HEK293 (cell line): ENCODE measurements around the gene CAPN1.
A peak's percentile ranks its signal among the peaks of the same experiment; 100 is the strongest.

ENCODE experiments used
- CTCF ChIA-PET: fragments of 350-600 bp; formaldehyde crosslinking; extraction: SDS; loops from one replicate; lab custom pipeline; 2021; ENCODE audit warnings: antibody characterized with exemption; lab: Yijun Ruan, JAX
- POLR2A ChIA-PET: fragments of 300-600 bp; formaldehyde crosslinking; extraction: SDS; loops from one replicate; lab custom pipeline; 2020; ENCODE audit warnings: antibody characterized with exemption, inconsistent platforms; lab: Yijun Ruan, JAX
- H3K27ac ChIP-seq: fragments of 200-500 bp; sonication (Bioruptor generic); 2 replicates; pipeline ENCODE4 v1.5.1; 2014; ENCODE audit warnings: low read depth, low read length, control low read depth, inconsistent platforms; ENCODE audit errors: extremely low read depth
- H3K36me3 ChIP-seq, 2 experiments: fragments of 200-500 bp in 1 of 2; sonication (Bioruptor generic) in 1 of 2; 1 replicate in 1 of 2; 2 replicates in 1 of 2; pipeline ENCODE4 v1.5.1; 2014 to 2017; ENCODE audit warnings: inconsistent platforms in 2 of 2, low read length in 2 of 2; ENCODE audit not compliant: control insufficient read depth in 2 of 2, insufficient read depth in 1 of 2
- H3K4me1 ChIP-seq: fragments of 200-500 bp; sonication (Bioruptor generic); 2 replicates; pipeline ENCODE4 v1.5.1; 2014; ENCODE audit warnings: mild to moderate bottlenecking, low read length, inconsistent platforms; ENCODE audit not compliant: control insufficient read depth, insufficient read depth
- H3K4me3 ChIP-seq: 2 replicates; pipeline ENCODE4 v1.5.1; 2011; ENCODE audit warnings: low read depth, mild to moderate bottlenecking, control low read depth, low read length, moderate library complexity
- H3K9me3 ChIP-seq: fragments of 200-500 bp; sonication (Bioruptor generic); 2 replicates; pipeline ENCODE4 v1.5.1; 2014; ENCODE audit warnings: low read depth, low read length, inconsistent platforms; ENCODE audit not compliant: control insufficient read depth, insufficient read depth
- SP2 ChIP-seq: fragments of 450-650 bp; formaldehyde crosslinking; IDR thresholded peaks from 2 replicates; pipeline ENCODE4 v1.5.1; 2016; ENCODE audit warnings: missing biosample characterization, missing genetic modification characterization
- SP7 ChIP-seq: fragments of 450-650 bp; formaldehyde crosslinking; IDR thresholded peaks from 2 replicates; pipeline ENCODE4 v1.5.1; 2016; ENCODE audit warnings: missing biosample characterization, missing genetic modification characterization
- ZFP37 ChIP-seq: fragments of 450-650 bp; formaldehyde crosslinking; IDR thresholded peaks from 2 replicates; pipeline ENCODE4 v1.5.1; 2016; ENCODE audit warnings: missing biosample characterization, missing genetic modification characterization
- ZNF112 ChIP-seq: fragments of 450-650 bp; formaldehyde crosslinking; IDR thresholded peaks from 2 replicates; pipeline ENCODE4 v1.5.0; 2017; ENCODE audit warnings: missing biosample characterization, missing genetic modification characterization
- ZNF248 ChIP-seq: fragments of 450-650 bp; formaldehyde crosslinking; IDR thresholded peaks from 2 replicates; pipeline ENCODE4 v1.5.1; 2017; ENCODE audit warnings: missing biosample characterization, missing genetic modification characterization
- ZNF292 ChIP-seq: fragments of 450-650 bp; formaldehyde crosslinking; IDR thresholded peaks from 2 replicates; pipeline ENCODE4 v1.5.1; 2016; ENCODE audit warnings: low read depth, missing biosample characterization, missing genetic modification characterization, borderline replicate concordance
- ZNF354C ChIP-seq: fragments of 450-650 bp; formaldehyde crosslinking; IDR thresholded peaks from 2 replicates; pipeline ENCODE4 v1.5.1; 2016; ENCODE audit warnings: missing biosample characterization, missing genetic modification characterization, low read depth, borderline replicate concordance
- ZNF37A ChIP-seq: fragments of 450-650 bp; IDR thresholded peaks from 2 replicates; pipeline ENCODE4 v1.5.1; 2018; ENCODE audit warnings: missing biosample characterization, missing genetic modification characterization
- ZNF596 ChIP-seq: fragments of 450-650 bp; IDR thresholded peaks from 2 replicates; pipeline ENCODE4 v1.5.0; 2018; ENCODE audit warnings: missing biosample characterization, mild to moderate bottlenecking, missing genetic modification characterization, moderate library complexity
- ZNF600 ChIP-seq: fragments of 450-650 bp; formaldehyde crosslinking; IDR thresholded peaks from 2 replicates; pipeline ENCODE4 v1.5.1; 2016; ENCODE audit warnings: missing biosample characterization, missing genetic modification characterization
- ZNF624 ChIP-seq: fragments of 450-650 bp; formaldehyde crosslinking; IDR thresholded peaks from 2 replicates; pipeline ENCODE4 v1.5.1; 2017; ENCODE audit warnings: missing biosample characterization, missing genetic modification characterization
- ZNF660 ChIP-seq: fragments of 450-650 bp; IDR thresholded peaks from 2 replicates; pipeline ENCODE4 v1.5.1; 2018; ENCODE audit warnings: missing biosample characterization, mild to moderate bottlenecking, missing genetic modification characterization
- ZNF768 ChIP-seq: fragments of 450-650 bp; formaldehyde crosslinking; IDR thresholded peaks from 2 replicates; pipeline ENCODE4 v1.5.1; 2018; ENCODE audit warnings: missing biosample characterization, mild to moderate bottlenecking, missing genetic modification characterization
- ZXDB ChIP-seq: fragments of 450-650 bp; formaldehyde crosslinking; IDR thresholded peaks from 2 replicates; pipeline ENCODE4 v1.5.1; 2016; ENCODE audit warnings: missing biosample characterization, missing genetic modification characterization
- TF ChIP-seq, protein P1 (sequence below): fragments of 450-650 bp; formaldehyde crosslinking; IDR thresholded peaks from 2 replicates; pipeline ENCODE4 v1.5.0; 2017; ENCODE audit warnings: missing biosample characterization, missing genetic modification characterization, borderline replicate concordance
- TF ChIP-seq, protein P2 (sequence below): fragments of 450-650 bp; formaldehyde crosslinking; IDR thresholded peaks from 2 replicates; pipeline ENCODE4 v1.5.1; 2017; ENCODE audit warnings: missing biosample characterization, missing genetic modification characterization
- TF ChIP-seq, protein P3 (sequence below): fragments of 450-650 bp; formaldehyde crosslinking; IDR thresholded peaks from 2 replicates; pipeline ENCODE4 v1.5.1; 2016; ENCODE audit warnings: missing biosample characterization, missing genetic modification characterization

The CAPN1 gene

DNA sequence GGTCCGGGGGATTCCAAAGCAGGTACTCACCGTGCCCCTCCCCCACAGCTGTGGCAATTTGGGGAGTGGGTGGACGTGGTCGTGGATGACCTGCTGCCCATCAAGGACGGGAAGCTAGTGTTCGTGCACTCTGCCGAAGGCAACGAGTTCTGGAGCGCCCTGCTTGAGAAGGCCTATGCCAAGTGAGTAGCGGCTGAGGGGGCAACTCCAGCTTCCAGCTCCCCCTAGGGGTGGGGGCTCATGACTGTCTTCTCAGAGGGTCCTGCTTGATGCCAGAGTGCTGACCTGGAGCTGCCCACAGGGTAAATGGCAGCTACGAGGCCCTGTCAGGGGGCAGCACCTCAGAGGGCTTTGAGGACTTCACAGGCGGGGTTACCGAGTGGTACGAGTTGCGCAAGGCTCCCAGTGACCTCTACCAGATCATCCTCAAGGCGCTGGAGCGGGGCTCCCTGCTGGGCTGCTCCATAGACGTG, 4.2 kb downstream of the CAPN1 start (continued):
- TF ChIP-seq, protein P1, sequence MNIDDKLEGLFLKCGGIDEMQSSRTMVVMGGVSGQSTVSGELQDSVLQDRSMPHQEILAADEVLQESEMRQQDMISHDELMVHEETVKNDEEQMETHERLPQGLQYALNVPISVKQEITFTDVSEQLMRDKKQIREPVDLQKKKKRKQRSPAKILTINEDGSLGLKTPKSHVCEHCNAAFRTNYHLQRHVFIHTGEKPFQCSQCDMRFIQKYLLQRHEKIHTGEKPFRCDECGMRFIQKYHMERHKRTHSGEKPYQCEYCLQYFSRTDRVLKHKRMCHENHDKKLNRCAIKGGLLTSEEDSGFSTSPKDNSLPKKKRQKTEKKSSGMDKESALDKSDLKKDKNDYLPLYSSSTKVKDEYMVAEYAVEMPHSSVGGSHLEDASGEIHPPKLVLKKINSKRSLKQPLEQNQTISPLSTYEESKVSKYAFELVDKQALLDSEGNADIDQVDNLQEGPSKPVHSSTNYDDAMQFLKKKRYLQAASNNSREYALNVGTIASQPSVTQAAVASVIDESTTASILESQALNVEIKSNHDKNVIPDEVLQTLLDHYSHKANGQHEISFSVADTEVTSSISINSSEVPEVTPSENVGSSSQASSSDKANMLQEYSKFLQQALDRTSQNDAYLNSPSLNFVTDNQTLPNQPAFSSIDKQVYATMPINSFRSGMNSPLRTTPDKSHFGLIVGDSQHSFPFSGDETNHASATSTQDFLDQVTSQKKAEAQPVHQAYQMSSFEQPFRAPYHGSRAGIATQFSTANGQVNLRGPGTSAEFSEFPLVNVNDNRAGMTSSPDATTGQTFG = no peak

DNA sequence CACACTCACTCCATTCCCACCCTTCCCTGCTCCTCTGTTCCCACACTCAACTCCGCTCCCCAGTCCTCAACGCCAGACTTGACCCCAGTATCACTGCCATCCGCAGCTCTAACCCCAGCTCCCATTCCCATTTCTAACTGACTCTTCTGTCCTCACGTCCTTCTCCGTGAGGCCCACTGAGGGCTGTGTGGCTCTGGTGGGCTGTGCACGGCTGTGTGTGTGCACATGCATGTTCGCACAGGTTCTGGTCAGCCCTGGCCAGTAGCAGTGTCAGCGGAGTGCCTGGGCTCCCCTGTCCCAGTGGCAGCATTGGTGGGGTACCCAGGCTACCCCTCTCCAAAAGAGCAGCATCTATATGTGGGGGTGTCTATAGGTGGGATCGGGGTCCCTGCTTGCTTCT, 5.0 kb downstream of the CAPN1 start:
- TF ChIP-seq, protein P2, sequence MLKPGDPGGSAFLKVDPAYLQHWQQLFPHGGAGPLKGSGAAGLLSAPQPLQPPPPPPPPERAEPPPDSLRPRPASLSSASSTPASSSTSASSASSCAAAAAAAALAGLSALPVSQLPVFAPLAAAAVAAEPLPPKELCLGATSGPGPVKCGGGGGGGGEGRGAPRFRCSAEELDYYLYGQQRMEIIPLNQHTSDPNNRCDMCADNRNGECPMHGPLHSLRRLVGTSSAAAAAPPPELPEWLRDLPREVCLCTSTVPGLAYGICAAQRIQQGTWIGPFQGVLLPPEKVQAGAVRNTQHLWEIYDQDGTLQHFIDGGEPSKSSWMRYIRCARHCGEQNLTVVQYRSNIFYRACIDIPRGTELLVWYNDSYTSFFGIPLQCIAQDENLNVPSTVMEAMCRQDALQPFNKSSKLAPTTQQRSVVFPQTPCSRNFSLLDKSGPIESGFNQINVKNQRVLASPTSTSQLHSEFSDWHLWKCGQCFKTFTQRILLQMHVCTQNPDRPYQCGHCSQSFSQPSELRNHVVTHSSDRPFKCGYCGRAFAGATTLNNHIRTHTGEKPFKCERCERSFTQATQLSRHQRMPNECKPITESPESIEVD (tag by site-specific recombination) = no peak
- TF ChIP-seq ZNF248 (no peak), ZNF624 (tag by site-specific recombination) (no peak), ZNF112 (tag by site-specific recombination) (no peak), ZNF600 (no peak), ZXDB (tag by site-specific recombination) (no peak), ZFP37 (tag by site-specific recombination) (no peak), SP7 (tag by site-specific recombination) (no peak), ZNF596 (tag by site-specific recombination) (no peak), ZNF37A (tag by site-specific recombination) (no peak), ZNF768 (no peak), ZNF292 (no peak), ZNF354C (tag by site-specific recombination) (no peak), ZNF660 (tag by site-specific recombination) (no peak)
- Histone ChIP-seq H3K4me3 (no peak overlapping the region), H3K4me1 (no peaks in the 10 kb centered on the region), H3K27ac (no peak overlapping the region), H3K36me3 (peaks cover 9 to 80% of the 10 kb centered on the region in 2 experiments; a peak in 2 of 3 replicates), H3K9me3 (no peaks in the 10 kb centered on the region)
- ChIA-PET POLR2A (interaction anchor here (1.6 kb wide), 1 partner anchor 52 kb away, joined by 11 read pairs; the partner anchor contains the start of gene SYVN1), CTCF (interaction anchor here (0.7 kb wide), 1 partner anchor 16 kb away, joined by 3 read pairs; no protein-coding TSS in a partner anchor)

DNA sequence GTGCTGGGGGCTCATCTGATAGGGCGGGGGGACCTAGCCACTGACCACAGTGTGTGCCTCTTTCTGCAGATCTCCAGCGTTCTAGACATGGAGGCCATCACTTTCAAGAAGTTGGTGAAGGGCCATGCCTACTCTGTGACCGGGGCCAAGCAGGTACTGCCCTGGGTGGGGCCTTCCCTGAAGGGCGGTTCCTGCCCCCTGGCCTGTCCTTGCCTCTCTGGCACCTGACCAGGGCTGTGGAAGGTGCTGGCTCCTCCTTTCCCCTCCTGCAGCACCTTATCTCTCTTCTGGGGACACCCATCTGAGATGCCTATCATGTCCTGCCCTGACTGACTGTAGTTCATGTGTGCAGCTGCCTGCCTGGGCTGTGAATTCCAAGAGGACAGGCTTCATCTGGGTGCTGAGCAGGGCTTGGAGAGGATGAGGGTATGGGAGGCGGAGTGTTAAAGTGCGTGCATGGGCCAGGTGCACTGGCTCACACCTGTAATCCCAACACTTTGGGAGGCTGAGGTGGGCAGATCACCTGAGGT, 5.5 kb downstream of the CAPN1 start:
- peak; percentile 32 for TF ChIP-seq SP2
- TF ChIP-seq, protein P3, sequence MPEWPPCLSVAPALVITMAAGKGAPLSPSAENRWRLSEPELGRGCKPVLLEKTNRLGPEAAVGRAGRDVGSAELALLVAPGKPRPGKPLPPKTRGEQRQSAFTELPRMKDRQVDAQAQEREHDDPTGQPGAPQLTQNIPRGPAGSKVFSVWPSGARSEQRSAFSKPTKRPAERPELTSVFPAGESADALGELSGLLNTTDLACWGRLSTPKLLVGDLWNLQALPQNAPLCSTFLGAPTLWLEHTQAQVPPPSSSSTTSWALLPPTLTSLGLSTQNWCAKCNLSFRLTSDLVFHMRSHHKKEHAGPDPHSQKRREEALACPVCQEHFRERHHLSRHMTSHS = no peak
- Histone ChIP-seq H3K36me3 (peaks cover 9 to 84% of the 10 kb centered on the region in 2 experiments; a peak in 2 of 3 replicates), H3K4me1 (no peaks in the 10 kb centered on the region), H3K4me3 (no peak overlapping the region), H3K9me3 (no peaks in the 10 kb centered on the region), H3K27ac (no peak overlapping the region)
- CTCF ChIA-PET = interaction anchor here (1.1 kb wide), 1 partner anchor 16 kb away, joined by 3 read pairs; no protein-coding TSS in a partner anchor
- POLR2A ChIA-PET = interaction anchor here (1.2 to 1.6 kb wide), 2 partner anchors 10 to 52 kb away, joined by 3 to 11 read pairs; partner anchors contain the start of gene SYVN1
